Karpas-422 (cell line): ENCODE measurements around the gene FKBP6. TPM values are rescaled to one million over a fixed set of nuclear protein-coding genes. Genes with fewer than 3 reads are reported as not detected.

ENCODE experiments used
- DNase-seq: peaks from one replicate; pipeline ENCODE4 v3.0.0-alpha.2; 2015
- H2AFZ ChIP-seq: fragments of 200-600 bp; sonication (generic); 2 replicates; pipeline ENCODE4 v1.6.1; 2014; ENCODE audit warnings: antibody characterized with exemption, low read length, mixed read lengths
- H3K27ac ChIP-seq: fragments of 200-600 bp; sonication (generic); 2 replicates; pipeline ENCODE4 v1.5.1; 2014; ENCODE audit warnings: mild to moderate bottlenecking, low read length, moderate library complexity
- H3K27me3 ChIP-seq: fragments of 200-600 bp; sonication (generic); 2 replicates; pipeline ENCODE4 v1.6.1; 2014; ENCODE audit warnings: low read length, mixed read lengths
- H3K36me3 ChIP-seq: fragments of 200-600 bp; sonication (generic); 2 replicates; pipeline ENCODE4 v1.6.1; 2014; ENCODE audit warnings: low read length, mixed read lengths; ENCODE audit not compliant: insufficient read depth
- H3K4me1 ChIP-seq: fragments of 200-600 bp; sonication (generic); 2 replicates; pipeline ENCODE4 v1.6.1; 2014; ENCODE audit warnings: mild to moderate bottlenecking, low read length, mixed read lengths
- H3K4me2 ChIP-seq: fragments of 200-600 bp; sonication (generic); 2 replicates; pipeline ENCODE4 v1.6.1; 2014; ENCODE audit warnings: low read length, low read depth, mild to moderate bottlenecking; ENCODE audit not compliant: poor library complexity, severe bottlenecking
- H3K4me3 ChIP-seq: fragments of 200-600 bp; sonication (generic); 2 replicates; pipeline ENCODE4 v1.5.1; 2014; ENCODE audit warnings: mild to moderate bottlenecking, antibody characterized with exemption, low read length, mixed read lengths
- H3K79me2 ChIP-seq: fragments of 200-600 bp; sonication (generic); 2 replicates; pipeline ENCODE4 v1.6.1; 2014; ENCODE audit warnings: mild to moderate bottlenecking, low read length, mixed read lengths
- H3K9ac ChIP-seq: fragments of 200-600 bp; sonication (generic); 2 replicates; pipeline ENCODE4 v1.6.0; 2014; ENCODE audit warnings: low read length
- H3K9me2 ChIP-seq: fragments of 200-600 bp; sonication (generic), shearing (Covaris generic); replicated peaks from 2 replicates; pipeline ENCODE4 v1.6.0; 2014; ENCODE audit warnings: mild to moderate bottlenecking, low read length, moderate library complexity; ENCODE audit not compliant: insufficient read depth
- H3K9me3 ChIP-seq: fragments of 300-700, 200-600 bp; sonication (generic); 2 replicates; pipeline ENCODE4 v1.6.1; 2014; ENCODE audit warnings: low read length, mixed read lengths
- H4K20me1 ChIP-seq: fragments of 200-600 bp; sonication (generic); 2 replicates; pipeline ENCODE4 v1.6.1; 2014; ENCODE audit warnings: mild to moderate bottlenecking, antibody characterized with exemption, low read length, low read depth; ENCODE audit not compliant: insufficient read depth
- total RNA-seq: library from RNA; depleted of rRNA; stranded (reverse); fragments of >200 nt; shearing (Covaris generic); gene quantifications from 2 replicates; pipeline ENCODE4 v1.2.3, GENCODE V29; 2014; ENCODE audit warnings: low replicate concordance

The FKBP6 gene
- total RNA-seq, 1 experiment from 2014 or later, result not detected

DNA sequence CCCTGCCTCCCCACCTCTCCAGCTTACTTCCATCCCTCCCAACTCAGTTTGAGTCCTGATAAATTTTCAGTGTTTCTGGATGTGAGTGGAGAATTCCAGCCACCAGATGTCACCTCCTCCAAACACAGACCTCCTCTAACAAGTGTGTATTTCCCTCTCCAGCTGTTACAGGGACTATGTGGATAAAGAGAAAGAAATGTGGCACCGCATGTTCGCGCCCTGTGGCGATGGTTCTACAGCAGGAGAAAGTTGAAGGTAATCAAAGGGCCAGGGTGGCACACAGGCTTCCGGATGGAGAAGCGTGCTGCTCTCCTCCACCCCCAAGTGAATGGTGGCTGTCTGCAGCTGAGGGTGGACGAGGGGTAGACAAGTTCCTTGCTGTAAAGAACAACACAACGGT, 14.7 kb downstream of the FKBP6 start:
- Histone ChIP-seq H3K9ac (no peak overlapping the region), H3K27ac (no peak overlapping the region), H3K79me2 (no peaks in the 10 kb centered on the region), H3K36me3 (no peaks in the 10 kb centered on the region), H3K9me3 (no peaks in the 10 kb centered on the region), H3K4me1 (peaks cover 7% of the 10 kb centered on the region), H4K20me1 (no peaks in the 10 kb centered on the region), H3K4me3 (no peak overlapping the region), H3K9me2 (no peaks in the 10 kb centered on the region), H3K27me3 (no peaks in the 10 kb centered on the region), H2AFZ (no peak overlapping the region), H3K4me2 (no peak overlapping the region)
- DNase-seq, result no peak

DNA sequence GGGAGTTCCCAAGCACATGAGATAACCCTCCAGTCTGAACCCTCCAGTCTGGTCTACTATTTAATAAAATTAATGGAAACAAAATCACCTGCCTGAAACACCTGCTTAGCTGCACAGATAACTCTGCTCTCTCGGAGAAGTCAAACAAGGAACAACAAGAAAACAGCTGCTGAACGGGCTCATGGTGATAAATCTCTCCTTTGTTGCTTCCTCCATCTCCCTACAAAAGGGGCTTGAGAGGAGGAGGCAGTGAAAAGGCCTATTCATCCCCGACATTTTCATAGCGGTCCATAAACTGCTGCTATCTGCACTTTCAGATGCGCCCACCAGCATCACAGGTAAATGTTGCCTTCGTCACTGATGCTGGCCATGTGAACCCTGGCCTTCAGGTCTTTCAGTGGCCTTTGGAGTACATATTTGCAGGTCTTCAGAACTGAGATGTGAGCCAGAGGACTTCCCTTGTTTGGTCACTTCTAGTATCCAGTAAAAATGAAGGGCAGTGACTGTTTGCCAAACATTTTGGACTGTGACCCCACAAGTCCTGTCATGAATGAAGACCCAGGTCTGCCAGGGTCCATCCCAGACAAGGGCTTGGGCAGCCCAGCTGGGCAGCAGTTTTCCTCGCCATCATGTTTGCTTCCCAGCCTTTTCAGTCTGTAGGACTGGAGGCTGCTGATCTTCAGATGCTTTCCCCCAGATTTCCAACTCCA, 15.9 kb downstream of the FKBP6 start:
- H3K4me2 ChIP-seq, result no peak overlapping the region
- DNase-seq, result no peak
- H3K27ac ChIP-seq, result no peak overlapping the region
- H2AFZ ChIP-seq, result no peak overlapping the region
- H3K9me2 ChIP-seq, result no peaks in the 10 kb centered on the region
- H3K27me3 ChIP-seq, result no peaks in the 10 kb centered on the region
- H3K4me3 ChIP-seq, result no peak overlapping the region
- H3K36me3 ChIP-seq, result no peaks in the 10 kb centered on the region
- no peaks in the 10 kb centered on the region for H3K79me2 ChIP-seq
- no peak overlapping the region for H3K9ac ChIP-seq
- no peaks in the 10 kb centered on the region for H4K20me1 ChIP-seq
- H3K4me1 ChIP-seq, result peaks cover 1% of the 10 kb centered on the region; the same call in 1 of the 2 replicates
- no peaks in the 10 kb centered on the region for H3K9me3 ChIP-seq

DNA sequence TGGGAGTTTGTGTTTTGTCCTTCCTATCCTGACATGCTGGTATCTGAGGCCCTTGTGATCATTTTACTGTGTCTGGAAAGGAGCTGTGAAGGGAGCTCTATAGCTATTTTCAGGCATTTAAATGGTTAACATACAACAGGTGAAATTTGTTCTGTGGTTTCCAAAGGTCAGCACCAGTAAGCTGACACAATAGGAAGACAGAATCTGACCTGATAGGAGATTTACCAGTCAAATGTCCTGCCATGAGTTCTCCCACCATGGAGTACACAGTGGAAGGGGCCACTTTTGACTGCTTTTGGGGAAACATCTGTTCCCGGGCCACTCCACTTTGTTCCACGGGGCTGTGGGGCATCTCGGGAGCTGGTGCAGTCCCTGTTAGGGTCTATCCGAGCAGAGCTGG, 17.6 kb downstream of the FKBP6 start:
- Histone ChIP-seq H3K4me1 (no peaks in the 10 kb centered on the region), H2AFZ (no peak overlapping the region), H3K27ac (no peak overlapping the region), H3K9me2 (no peaks in the 10 kb centered on the region), H3K27me3 (no peaks in the 10 kb centered on the region), H3K4me3 (no peak overlapping the region), H3K9ac (no peak overlapping the region), H3K9me3 (no peaks in the 10 kb centered on the region), H3K79me2 (no peaks in the 10 kb centered on the region), H3K36me3 (no peaks in the 10 kb centered on the region), H4K20me1 (no peaks in the 10 kb centered on the region), H3K4me2 (no peak overlapping the region)
- DNase-seq, result no peak

DNA sequence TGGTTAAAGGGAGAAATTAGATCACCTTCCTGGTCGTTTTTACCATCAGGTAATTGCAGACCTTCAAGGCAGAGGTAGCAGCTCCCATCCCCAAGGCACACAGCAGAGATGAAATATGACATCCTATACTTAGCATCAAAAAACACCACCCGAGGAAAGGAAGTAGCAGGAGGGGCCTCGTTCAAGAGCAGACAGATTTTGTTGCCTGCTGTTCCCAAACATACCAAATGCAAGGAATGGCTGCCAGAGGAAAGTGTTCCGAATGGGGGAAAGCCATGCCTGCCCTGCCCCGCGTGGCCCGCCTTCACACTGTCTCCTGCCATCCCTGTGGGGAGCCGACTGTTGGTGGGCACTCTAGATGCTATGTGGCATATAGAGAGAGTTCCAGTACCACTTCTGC, 18.0 kb downstream of the FKBP6 start:
- Histone ChIP-seq H3K9ac (no peak overlapping the region), H3K36me3 (no peaks in the 10 kb centered on the region)

DNA sequence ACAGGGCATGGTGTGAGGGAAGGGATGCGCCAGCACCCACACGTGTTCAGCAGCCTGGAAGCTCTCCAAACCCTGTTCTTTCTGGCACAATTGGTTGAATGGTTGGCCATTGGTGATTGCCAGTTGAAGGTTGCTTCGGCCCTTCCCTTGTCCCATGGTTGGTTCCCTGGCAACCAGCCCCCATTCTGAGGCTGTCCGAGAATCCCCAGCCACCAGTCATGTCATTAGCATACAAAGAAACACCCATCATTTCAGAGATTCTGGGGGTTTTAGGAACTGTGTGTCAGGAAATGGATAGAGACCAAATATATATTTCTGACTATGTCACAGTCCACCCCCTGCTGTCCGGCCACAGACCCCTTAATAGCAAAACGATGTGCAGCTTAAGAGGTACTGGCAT, 21.8 kb downstream of the FKBP6 start:
- no peaks in the 10 kb centered on the region for H3K9me3 ChIP-seq
- no peaks in the 10 kb centered on the region for H4K20me1 ChIP-seq
- H3K27me3 ChIP-seq, result no peaks in the 10 kb centered on the region
- no peak for DNase-seq
- H3K4me3 ChIP-seq, result no peak overlapping the region
- H3K9me2 ChIP-seq, result no peaks in the 10 kb centered on the region
- no peak overlapping the region for H3K4me2 ChIP-seq
- H3K9ac ChIP-seq, result no peak overlapping the region
- H3K27ac ChIP-seq, result no peak overlapping the region
- H3K36me3 ChIP-seq, result no peaks in the 10 kb centered on the region
- H3K79me2 ChIP-seq, result no peaks in the 10 kb centered on the region
- H2AFZ ChIP-seq, result no peak overlapping the region
- no peaks in the 10 kb centered on the region for H3K4me1 ChIP-seq

More for the DNA sequence above, 18.0 kb downstream of the FKBP6 start:
- no peak for DNase-seq
- no peaks in the 10 kb centered on the region for H3K27me3 ChIP-seq
- no peaks in the 10 kb centered on the region for H3K4me1 ChIP-seq
- H3K27ac ChIP-seq, result no peak overlapping the region
- H3K4me2 ChIP-seq, result no peak overlapping the region
- no peaks in the 10 kb centered on the region for H3K79me2 ChIP-seq
- H3K9me3 ChIP-seq, result no peaks in the 10 kb centered on the region
- no peaks in the 10 kb centered on the region for H3K9me2 ChIP-seq
- H2AFZ ChIP-seq, result no peak overlapping the region
- H3K4me3 ChIP-seq, result no peak overlapping the region
- no peaks in the 10 kb centered on the region for H4K20me1 ChIP-seq

DNA sequence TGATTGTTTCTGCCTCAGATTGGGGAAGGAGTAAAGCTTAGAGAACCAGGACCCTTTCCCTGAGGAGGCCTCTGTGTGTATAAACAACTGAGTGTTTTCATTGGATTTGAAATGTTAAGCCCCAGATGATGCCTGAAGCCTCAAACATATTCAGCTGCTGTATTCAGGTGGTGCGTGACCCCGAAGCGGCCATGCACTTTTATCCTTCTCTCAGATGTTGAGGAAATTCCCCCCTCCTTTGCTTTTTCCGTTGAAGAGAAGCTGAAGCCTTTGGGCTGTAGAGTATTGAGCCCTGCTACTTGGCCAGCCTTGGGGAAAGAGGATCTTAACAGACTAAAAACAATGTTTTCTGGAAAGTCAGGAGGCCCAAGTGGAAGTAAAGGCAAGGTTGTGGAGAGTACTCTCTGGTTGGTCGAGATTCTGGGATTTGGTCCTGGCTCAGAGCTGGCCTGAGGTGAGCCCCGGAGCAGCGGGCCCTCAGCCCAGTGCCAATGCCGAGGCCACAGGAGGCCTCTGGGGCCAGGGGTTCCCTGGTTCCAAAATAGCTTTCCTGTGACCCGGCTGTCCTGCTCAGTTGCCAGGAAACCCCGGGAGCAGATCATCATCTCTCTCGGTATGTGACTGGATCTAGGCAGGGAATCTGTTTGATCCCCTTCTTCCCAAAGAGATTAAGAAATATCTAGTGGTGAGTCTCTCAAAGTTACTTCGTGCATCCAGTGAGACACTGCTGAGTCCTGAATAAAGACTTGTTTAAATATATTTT, 22.5 kb downstream of the FKBP6 start:
- Histone ChIP-seq H3K9me2 (no peaks in the 10 kb centered on the region), H3K4me2 (no peak overlapping the region), H3K36me3 (no peaks in the 10 kb centered on the region), H3K27ac (no peak overlapping the region), H4K20me1 (no peaks in the 10 kb centered on the region), H3K79me2 (no peaks in the 10 kb centered on the region), H3K9ac (no peak overlapping the region), H2AFZ (no peak overlapping the region), H3K4me3 (no peak overlapping the region), H3K27me3 (no peaks in the 10 kb centered on the region), H3K9me3 (no peaks in the 10 kb centered on the region), H3K4me1 (no peaks in the 10 kb centered on the region)
- DNase-seq, result no peak

DNA sequence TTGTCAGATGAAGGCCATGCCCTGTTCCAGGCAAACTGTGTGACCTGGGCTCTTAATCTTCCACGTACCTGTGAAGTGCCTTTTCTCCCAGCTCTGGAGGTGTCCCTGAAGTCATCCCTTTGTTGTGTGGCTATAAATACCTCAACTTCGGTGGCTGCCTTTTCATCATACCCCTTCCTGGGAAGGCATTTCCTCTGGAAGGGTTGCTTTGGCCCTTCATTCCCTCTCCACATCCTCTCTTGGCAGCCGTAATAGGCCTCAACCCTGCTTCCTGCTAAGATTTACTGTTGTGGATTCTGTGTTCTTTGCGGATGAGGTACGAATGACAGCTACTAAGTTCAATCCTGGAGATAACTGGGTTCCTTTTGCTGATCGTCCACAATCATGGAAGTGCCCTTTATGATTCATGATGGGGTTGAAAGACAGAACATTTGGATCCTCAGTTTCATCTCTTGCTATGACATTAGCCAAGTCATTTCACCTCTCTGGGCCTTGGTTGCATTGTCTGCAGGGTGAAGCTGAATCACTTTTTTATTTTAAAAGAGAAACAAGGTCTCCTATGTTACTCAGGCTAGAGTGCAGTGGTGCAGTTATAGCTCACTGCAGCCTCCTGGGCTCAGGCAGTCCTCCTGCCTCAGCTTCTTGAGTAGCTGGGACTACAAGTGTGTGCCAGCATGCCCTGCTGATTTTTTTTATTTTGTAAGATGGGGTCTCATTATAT, 23.6 kb downstream of the FKBP6 start:
- H2AFZ ChIP-seq, result no peak overlapping the region

DNA sequence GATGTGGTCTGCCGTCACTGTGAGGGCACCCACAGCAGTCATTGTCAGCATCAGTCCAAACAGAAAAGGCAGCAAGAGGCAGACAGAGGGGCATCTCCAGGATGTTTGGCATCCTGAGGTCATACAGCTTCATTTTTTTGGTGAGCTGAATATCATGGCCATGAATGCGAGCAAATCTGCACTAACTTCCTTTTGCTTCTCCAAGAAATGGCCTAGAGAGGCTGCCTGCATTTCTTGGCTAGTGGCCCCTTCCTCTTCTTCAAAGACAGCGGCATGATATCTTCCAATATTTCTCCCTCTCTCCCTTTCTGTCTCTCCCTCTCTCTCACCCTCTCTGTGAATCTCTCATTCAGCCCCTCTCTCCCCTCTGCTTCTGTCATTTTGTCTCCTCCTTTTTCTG, 24.8 kb downstream of the FKBP6 start:
- Histone ChIP-seq H3K36me3 (no peaks in the 10 kb centered on the region), H3K4me3 (no peak overlapping the region), H3K4me2 (no peak overlapping the region), H3K27me3 (no peaks in the 10 kb centered on the region), H3K9me2 (no peaks in the 10 kb centered on the region), H3K27ac (no peak overlapping the region), H3K4me1 (no peaks in the 10 kb centered on the region), H3K79me2 (no peaks in the 10 kb centered on the region), H3K9me3 (no peaks in the 10 kb centered on the region), H2AFZ (no peak overlapping the region), H3K9ac (no peak overlapping the region), H4K20me1 (no peaks in the 10 kb centered on the region)
- no peak for DNase-seq

More for the DNA sequence above, 23.6 kb downstream of the FKBP6 start:
- Histone ChIP-seq H3K27ac (no peak overlapping the region), H3K27me3 (no peaks in the 10 kb centered on the region), H3K4me2 (no peak overlapping the region), H3K9me2 (no peaks in the 10 kb centered on the region), H3K36me3 (no peaks in the 10 kb centered on the region), H3K4me1 (no peaks in the 10 kb centered on the region), H3K9me3 (no peaks in the 10 kb centered on the region), H3K79me2 (no peaks in the 10 kb centered on the region), H3K9ac (no peak overlapping the region), H4K20me1 (no peaks in the 10 kb centered on the region), H3K4me3 (no peak overlapping the region)
- no peak for DNase-seq
